ENCODE measurements around the gene CYB5B. TPM values are rescaled to one million over a fixed set of nuclear protein-coding genes. Genes with fewer than 3 reads are reported as not detected.

The CYB5B gene
- polyA plus RNA-seq, 1 of the 3 experiments (the other 2 are of a cell fraction), result 64.4 TPM

- no peak for TF ChIP-seq REST (IDR thresholded peaks at IDR 0.05; ENCODE audit: low read depth, low read length)
These were observed 43.2 kb upstream of the CYB5B start (continued) for GRCh38 chr16:69381231-69381630.

GRCh38 chr16:69382421-69382820, 42.0 kb upstream of the CYB5B start:
- no peaks in the 10 kb centered on the region for H4K20me1 ChIP-seq (ENCODE audit: insufficient read depth)
- no peak for DNase-seq
- peaks cover 61% of the 10 kb centered on the region for H3K79me2 ChIP-seq (ENCODE audit: insufficient read depth)
- H3K9me3 ChIP-seq, result no peaks in the 10 kb centered on the region
- no peak overlapping the region for H3K4me3 ChIP-seq (ENCODE audit: low read depth in 2 of 2, low read length in 1 of 2)
- H3K9me2 ChIP-seq, result no peaks in the 10 kb centered on the region
- H3F3A ChIP-seq (replicated peaks; ENCODE audit: insufficient read depth), result peaks cover 49% of the 10 kb centered on the region
- no peak overlapping the region for H2AFZ ChIP-seq (ENCODE audit: low read depth)
- no peak overlapping the region for H3K9ac ChIP-seq
- WGBS (ENCODE audit: low lambda C conversion rate), result 98% methylated on average over 2 of the region's 2 CpGs
- H3K36me3 ChIP-seq (replicated peaks in 1 of 2; ENCODE audit: control insufficient read depth in 1 of 2, insufficient read depth in 2 of 2, low read length in 1 of 2), result peaks cover 48 to 63% of the 10 kb centered on the region in 2 experiments
- TF ChIP-seq TCF12 (IDR thresholded peaks at IDR 0.05), result no peak
- no peak for TF ChIP-seq REST (IDR thresholded peaks at IDR 0.05; ENCODE audit: low read depth, low read length)
- no peak for TF ChIP-seq TAF1 (IDR thresholded peaks at IDR 0.05; ENCODE audit: borderline replicate concordance, low read depth, low read length)
- no peak for TF ChIP-seq GABPA (IDR thresholded peaks at IDR 0.05; ENCODE audit: low read depth)
- no peak for TF ChIP-seq USF2 (IDR thresholded peaks at IDR 0.05; ENCODE audit: borderline replicate concordance, low read depth, low read length)
- TF ChIP-seq MAX (IDR thresholded peaks at IDR 0.05; ENCODE audit: low read depth), result no peak
- no peak for TF ChIP-seq FOXJ3 (CRISPR knock-in tag; IDR thresholded peaks at IDR 0.05)
- TF ChIP-seq NFIC (IDR thresholded peaks at IDR 0.05; ENCODE audit: borderline replicate concordance), result no peak
- no peak for TF ChIP-seq SMC3 (IDR thresholded peaks at IDR 0.05; ENCODE audit: low read depth, low read length)
- no peak for TF ChIP-seq ZBTB33 (IDR thresholded peaks at IDR 0.05; ENCODE audit: borderline replicate concordance, low read depth)
- no peak for TF ChIP-seq NRF1 (IDR thresholded peaks at IDR 0.05; ENCODE audit: low read depth, low read length)
- TF ChIP-seq CHD2 (IDR thresholded peaks at IDR 0.05; ENCODE audit: low read length, partially characterized antibody), result no peak
- TF ChIP-seq TEAD4 (IDR thresholded peaks at IDR 0.05; ENCODE audit: borderline replicate concordance, insufficient read depth), result no peak
- no peak for TF ChIP-seq FOXM1 (IDR thresholded peaks at IDR 0.05; ENCODE audit: low read depth)
- no peak for TF ChIP-seq EZH2phosphoT487 (IDR thresholded peaks at IDR 0.05; ENCODE audit: borderline replicate concordance, low read depth)
- H3K27me3 ChIP-seq (ENCODE audit: insufficient read depth), result no peaks in the 10 kb centered on the region
- H3K27ac ChIP-seq (ENCODE audit: low read depth in 2 of 2, low read length in 1 of 2), result no peak overlapping the region
- H3K4me1 ChIP-seq (ENCODE audit: control insufficient read depth in 1 of 2, insufficient read depth in 2 of 2, low read depth in 1 of 2, low read length in 1 of 2), result peaks cover 4 to 5% of the 10 kb centered on the region in 2 experiments; a peak in 3 of 4 replicates
- ChIA-PET CTCF (interaction anchor here (0.8 to 1.1 kb wide), 2 partner anchors 14 to 337 kb away, joined by 3 read pairs; no protein-coding TSS in a partner anchor), POLR2A (no interaction called here)
- no peak overlapping the region for H3K4me2 ChIP-seq

Measured in SK-N-SH (cell line).